H1 (cell line): ENCODE measurements around the gene CA10. TPM values are rescaled to one million over a fixed set of nuclear protein-coding genes. Genes with fewer than 3 reads are reported as not detected.

ENCODE experiments used
- ASH2L ChIP-seq: fragments of 200-600, 300-600 bp; sonication (generic); IDR thresholded peaks from one replicate; pipeline ENCODE4 v1.7.1; 2017; ENCODE audit warnings: low read length
- CHD1 ChIP-seq: IDR thresholded peaks from 2 replicates; pipeline ENCODE4 v1.6.1; 2012; ENCODE audit warnings: low read depth, low read length, improper control_type of control experiment
- polyA plus RNA-seq, 7 experiments: library from polyadenylated mRNA; depleted of rRNA in 3 of 7; stranded (reverse) in 5 of 7; unstranded in 2 of 7; fragments of >200 nt in 5 of 7; fragments of 200-250 nt in 2 of 7; gene quantifications; 1 replicate in 5 of 7; 2 replicates in 1 of 7; 4 replicates in 1 of 7; pipeline versions ENCODE4 v1.2.1 to v1.2.3, GENCODE V29; 2011 to 2013; ENCODE audit warnings: missing spikeins in 2 of 7, mixed read lengths in 2 of 7
- total RNA-seq: library from RNA; stranded (reverse); fragmentation: NEBNext Ultra II Directional; extraction: Animal tissue kit (Norgen Biotek cat#: 25700); gene quantifications from 2 replicates; pipeline ENCODE4 v1.2.1, GENCODE V29; 2021

The CA10 gene
- total and polyA plus RNA-seq, 2 of the 8 experiments (the other 6 are each of a cell fraction or from before 2014, with no cell fraction given), result 0.60 to 0.63 TPM

DNA sequence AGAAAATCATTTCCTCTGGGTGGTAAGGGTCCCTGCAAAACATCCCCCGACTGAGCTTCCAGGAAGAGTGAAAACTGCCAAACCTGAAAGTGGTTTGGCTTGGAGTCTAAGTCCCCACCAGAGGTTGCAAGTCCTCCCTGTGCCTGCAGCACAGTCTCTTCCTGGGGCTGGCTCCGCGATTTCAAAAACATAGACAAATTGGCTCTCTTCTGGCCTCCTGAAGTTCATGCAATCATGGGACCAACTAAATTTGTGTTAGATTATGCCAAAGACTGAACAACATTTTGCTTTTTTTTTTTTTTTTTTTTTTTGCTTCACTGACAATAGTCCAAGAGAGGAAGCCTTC is 447.9 kb downstream of the CA10 start (continued):
- TF ChIP-seq ASH2L (no peak), CHD1 (no peak)
- TF ChIP-seq, all 59 proteins: peak for 0
